A549 (cell line): ENCODE data around the gene TTC13. TPM values are rescaled to one million over a fixed set of nuclear protein-coding genes. Genes with fewer than 3 reads are reported as not detected.

ENCODE experiments used
- ATAC-seq, 2 experiments: fragments of 200-7000 bp in 1 of 2; fragments of >200 bp in 1 of 2; cut with Nextera tagmentation in 1 of 2; cut with Tn5 transposase in 1 of 2; 3 replicates each; pipeline versions ENCODE4 v1.8.0 to v1.9.1; 2018 to 2020; ENCODE audit warnings: mild to moderate bottlenecking in 1 of 2, moderate library complexity in 1 of 2
- CTCF ChIA-PET: fragments of 300-600 bp; sonication (Branson Sonifier 250); formaldehyde crosslinking; extraction: SDS; loops from one replicate; lab custom pipeline; 2021; ENCODE audit warnings: antibody characterized with exemption, inconsistent platforms; lab: Yijun Ruan, JAX
- POLR2A ChIA-PET: fragments of 350-600 bp; formaldehyde crosslinking; extraction: SDS; loops from one replicate; lab custom pipeline; 2021; ENCODE audit warnings: antibody characterized with exemption, inconsistent platforms; lab: Yijun Ruan, JAX
- DNase-seq, 2 experiments: peaks; one replicate each; pipeline versions ENCODE4 v3.0.0 to v3.0.0-alpha.2; 2011 to 2016; ENCODE audit warnings: low read depth in 1 of 2, low spot score in 1 of 2
- FAIRE-seq: peaks from 2 replicates; lab custom pipeline; 2011; peaks lifted over from hg19 to GRCh38; lab: Jason Lieb, UNC
- H3K27ac ChIP-seq, 2 experiments: fragments of >200 bp; sonication (Bioruptor Twin); formaldehyde crosslinking; 3 replicates each; pipeline ENCODE4 v1.5.1; 2016 to 2017
- H3K4me1 ChIP-seq: fragments of >200 bp; sonication (Bioruptor Twin); formaldehyde crosslinking; 3 replicates; pipeline ENCODE4 v1.6.1; 2016
- H3K4me2 ChIP-seq: fragments of >200 bp; sonication (Bioruptor Twin); formaldehyde crosslinking; 3 replicates; pipeline ENCODE4 v1.6.1; 2016
- H3K4me3 ChIP-seq: fragments of >200 bp; sonication (Bioruptor Twin); formaldehyde crosslinking; 3 replicates; pipeline ENCODE4 v1.5.1; 2016
- H3K9me3 ChIP-seq: fragments of >200 bp; sonication (Bioruptor Twin); formaldehyde crosslinking; 3 replicates; pipeline ENCODE4 v1.6.1; 2016
- BHLHE40 ChIP-seq: IDR thresholded peaks from 2 replicates; pipeline ENCODE4 v1.6.1; 2012; ENCODE audit warnings: low read depth, low read length, inconsistent platforms
- CBX8 ChIP-seq: fragments of 200-600 bp; sonication (generic); IDR thresholded peaks from 2 replicates; pipeline ENCODE4 v1.6.1; 2016
- CEBPB ChIP-seq, 2 experiments: fragments of >200 bp in 1 of 2; sonication (Bioruptor Twin) in 1 of 2; formaldehyde crosslinking in 1 of 2; IDR thresholded peaks; 2 replicates each; pipeline ENCODE4 v1.6.1; 2012 to 2016
- EHF ChIP-seq: fragments of 250-450 bp; sonication (Bioruptor Pico); IDR thresholded peaks from 2 replicates; pipeline ENCODE4 v1.5.0; 2020; ENCODE audit warnings: mild to moderate bottlenecking
- EHMT2 ChIP-seq: fragments of 200-600 bp; sonication (generic); IDR thresholded peaks from 2 replicates; pipeline ENCODE4 v1.6.1; 2016; ENCODE audit warnings: antibody characterized with exemption, low read depth, mild to moderate bottlenecking, moderate library complexity
- EP300 ChIP-seq, 2 experiments: fragments of >200 bp; sonication (Bioruptor Twin); formaldehyde crosslinking; IDR thresholded peaks; 2 replicates in 1 of 2; 3 replicates in 1 of 2; pipeline ENCODE4 v1.6.1; 2016 to 2017
- ESRRA ChIP-seq: fragments of 150-350 bp; IDR thresholded peaks from 2 replicates; pipeline ENCODE4 v1.6.1; 2014; ENCODE audit warnings: mild to moderate bottlenecking, low read length, borderline replicate concordance
- FOSB ChIP-seq: fragments of 250-450 bp; sonication (Bioruptor Pico); IDR thresholded peaks from 2 replicates; pipeline ENCODE4 v1.5.0; 2020; ENCODE audit warnings: mild to moderate bottlenecking, moderate library complexity
- FOXS1 ChIP-seq: fragments of 250-450 bp; sonication (Bioruptor Pico); IDR thresholded peaks from 2 replicates; pipeline ENCODE4 v1.5.0; 2020; ENCODE audit warnings: mild to moderate bottlenecking, moderate library complexity
- HEYL ChIP-seq: fragments of 250-450 bp; sonication (Bioruptor Pico); IDR thresholded peaks from 2 replicates; pipeline ENCODE4 v1.8.0; 2021; ENCODE audit warnings: mild to moderate bottlenecking, moderate library complexity
- HMGXB4 ChIP-seq: fragments of 250-450 bp; sonication (Bioruptor Pico); IDR thresholded peaks from 2 replicates; pipeline ENCODE4 v1.5.0; 2021; ENCODE audit warnings: mild to moderate bottlenecking, moderate library complexity, borderline replicate concordance
- HOXA7 ChIP-seq: fragments of 250-450 bp; sonication (Bioruptor Pico); IDR thresholded peaks from 2 replicates; pipeline ENCODE4 v1.5.0; 2020; ENCODE audit warnings: mild to moderate bottlenecking, moderate library complexity
- HOXB13 ChIP-seq: fragments of 250-450 bp; sonication (Bioruptor Pico); IDR thresholded peaks from 2 replicates; pipeline ENCODE4 v1.5.0; 2020; ENCODE audit warnings: low read depth, mild to moderate bottlenecking, moderate library complexity
- HOXB5 ChIP-seq: fragments of 250-450 bp; sonication (Bioruptor Pico); IDR thresholded peaks from 2 replicates; pipeline ENCODE4 v1.5.0; 2020; ENCODE audit warnings: mild to moderate bottlenecking, moderate library complexity
- JUN ChIP-seq, 2 experiments: fragments of >200 bp; sonication (Bioruptor Twin); formaldehyde crosslinking; IDR thresholded peaks; 2 replicates in 1 of 2; 3 replicates in 1 of 2; pipeline ENCODE4 v1.6.1; 2016 to 2017
- JUNB ChIP-seq: fragments of >200 bp; sonication (Bioruptor Twin); formaldehyde crosslinking; IDR thresholded peaks from 2 replicates; pipeline ENCODE4 v1.6.1; 2016
- MAFK ChIP-seq: fragments of 450-650 bp; IDR thresholded peaks from 2 replicates; pipeline ENCODE4 v1.6.1; 2014; ENCODE audit not compliant: partially characterized antibody
- MAZ ChIP-seq: fragments of 150-350 bp; IDR thresholded peaks from 2 replicates; pipeline ENCODE4 v1.6.1; 2014; ENCODE audit warnings: antibody characterized with exemption, low read depth, low read length, borderline replicate concordance
- MYC ChIP-seq: IDR thresholded peaks from 2 replicates; pipeline ENCODE4 v1.6.1; 2012; ENCODE audit warnings: mild to moderate bottlenecking, inconsistent platforms, low read length, improper control_type of control experiment, borderline replicate concordance
- PHF8 ChIP-seq: fragments of 200-600 bp; sonication (generic); IDR thresholded peaks from 2 replicates; pipeline ENCODE4 v1.6.1; 2016; ENCODE audit warnings: low read depth, mild to moderate bottlenecking, antibody characterized with exemption, moderate library complexity, borderline replicate concordance
- POLR2A ChIP-seq: IDR thresholded peaks from 2 replicates; pipeline ENCODE4 v1.6.1; 2012; ENCODE audit warnings: mild to moderate bottlenecking, low read length
- POLR2AphosphoS2 ChIP-seq: conservative IDR thresholded peaks from 2 replicates; pipeline ENCODE4 v1.6.1; 2012; ENCODE audit warnings: low read length, improper control_type of control experiment, inconsistent platforms
- RAD21 ChIP-seq, 2 experiments: fragments of >200 bp in 1 of 2; sonication (Bioruptor Twin) in 1 of 2; formaldehyde crosslinking in 1 of 2; IDR thresholded peaks in 1 of 2; conservative IDR thresholded peaks in 1 of 2; 2 replicates in 1 of 2; 3 replicates in 1 of 2; pipeline ENCODE4 v1.6.1; 2012 to 2018; ENCODE audit warnings: inconsistent platforms in 1 of 2
- RFX5 ChIP-seq: fragments of 450-650 bp; IDR thresholded peaks from 2 replicates; pipeline ENCODE4 v1.7.1; 2014; ENCODE audit warnings: antibody characterized with exemption, mild to moderate bottlenecking, moderate library complexity
- RNF2 ChIP-seq: fragments of 200-600 bp; sonication (generic); IDR thresholded peaks from 2 replicates; pipeline ENCODE4 v1.6.1; 2016; ENCODE audit warnings: low read depth, mild to moderate bottlenecking, antibody characterized with exemption, moderate library complexity, borderline replicate concordance
- SMC3 ChIP-seq: fragments of >200 bp; sonication (Bioruptor Twin); formaldehyde crosslinking; IDR thresholded peaks from 3 replicates; pipeline ENCODE4 v1.6.1; 2018; ENCODE audit warnings: inconsistent platforms
- SREBF2 ChIP-seq: fragments of 450-650 bp; IDR thresholded peaks from 2 replicates; pipeline ENCODE4 v1.6.1; 2014; ENCODE audit warnings: mild to moderate bottlenecking, moderate library complexity
- TFCP2L1 ChIP-seq: fragments of 250-450 bp; sonication (Bioruptor Pico); IDR thresholded peaks from 2 replicates; pipeline ENCODE4 v1.5.0; 2021; ENCODE audit warnings: mild to moderate bottlenecking
- TP53 ChIP-seq: fragments of 250-450 bp; sonication (Bioruptor Pico); IDR thresholded peaks from 2 replicates; pipeline ENCODE4 v1.5.0; 2021; ENCODE audit warnings: mild to moderate bottlenecking, moderate library complexity
- ZC3H11A ChIP-seq: fragments of 450-650 bp; IDR thresholded peaks from 2 replicates; pipeline ENCODE4 v1.6.1; 2014; ENCODE audit warnings: antibody characterized with exemption, mild to moderate bottlenecking
- ZNF302 ChIP-seq: fragments of 250-450 bp; sonication (Bioruptor Pico); IDR thresholded peaks from 2 replicates; pipeline ENCODE4 v1.9.0; 2021; ENCODE audit warnings: inconsistent platforms, mild to moderate bottlenecking, moderate library complexity
- WGBS: methylation state at CpG from one replicate; pipeline ENCODE4 v1.1.6; 2017; ENCODE audit errors: missing lambda C conversion rate; 5-methylcytosine and 5-hydroxymethylcytosine counted together
- polyA plus RNA-seq, 4 experiments: library from polyadenylated mRNA; depleted of rRNA in 3 of 4; stranded (reverse); fragments of >200 nt; fragmentation: RNase III in 1 of 4; extraction: RNeasy Plus Mini Kit Qiagen cat#74134 plus additional on column Dnase treatment in 1 of 4; gene quantifications; 2 replicates in 3 of 4; 3 replicates in 1 of 4; pipeline ENCODE4 v1.2.3, GENCODE V29; 2011 to 2017
- TF ChIP-seq, protein P1 (sequence below): fragments of >200 bp; sonication (Bioruptor Twin); formaldehyde crosslinking; IDR thresholded peaks from 2 replicates; pipeline ENCODE4 v1.6.1; 2016
- TF ChIP-seq, protein P2 (sequence below): fragments of >200 bp; sonication (Bioruptor Twin); formaldehyde crosslinking; IDR thresholded peaks from 3 replicates; pipeline ENCODE4 v1.5.1; 2016
- TF ChIP-seq, protein P3 (sequence below): fragments of >200 bp; sonication (Bioruptor Twin); formaldehyde crosslinking; IDR thresholded peaks from 3 replicates; pipeline ENCODE4 v1.6.1; 2016

TTC13 gene
- polyA plus RNA-seq, 2 of the 4 experiments (the other 2 are of a cell fraction): 12.5 to 22.7 TPM

GRCh38 chr1:231000639-231001038, 22.0 kb upstream of the TTC13 start:
- Histone ChIP-seq H3K9me3 (peaks cover 34% of the 10 kb centered on the region), H3K4me3 (no peak overlapping the region), H3K4me1 (no peaks in the 10 kb centered on the region), H3K27ac (no peak overlapping the region), H3K4me2 (no peak overlapping the region)
- TF ChIP-seq, protein P1, sequence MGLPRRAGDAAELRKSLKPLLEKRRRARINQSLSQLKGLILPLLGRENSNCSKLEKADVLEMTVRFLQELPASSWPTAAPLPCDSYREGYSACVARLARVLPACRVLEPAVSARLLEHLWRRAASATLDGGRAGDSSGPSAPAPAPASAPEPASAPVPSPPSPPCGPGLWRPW: no peak
- TF ChIP-seq EHF (CRISPR knock-in tag) (no peak), SMC3 (no peak), TFCP2L1 (CRISPR knock-in tag) (no peak)
- TF ChIP-seq, protein P2, sequence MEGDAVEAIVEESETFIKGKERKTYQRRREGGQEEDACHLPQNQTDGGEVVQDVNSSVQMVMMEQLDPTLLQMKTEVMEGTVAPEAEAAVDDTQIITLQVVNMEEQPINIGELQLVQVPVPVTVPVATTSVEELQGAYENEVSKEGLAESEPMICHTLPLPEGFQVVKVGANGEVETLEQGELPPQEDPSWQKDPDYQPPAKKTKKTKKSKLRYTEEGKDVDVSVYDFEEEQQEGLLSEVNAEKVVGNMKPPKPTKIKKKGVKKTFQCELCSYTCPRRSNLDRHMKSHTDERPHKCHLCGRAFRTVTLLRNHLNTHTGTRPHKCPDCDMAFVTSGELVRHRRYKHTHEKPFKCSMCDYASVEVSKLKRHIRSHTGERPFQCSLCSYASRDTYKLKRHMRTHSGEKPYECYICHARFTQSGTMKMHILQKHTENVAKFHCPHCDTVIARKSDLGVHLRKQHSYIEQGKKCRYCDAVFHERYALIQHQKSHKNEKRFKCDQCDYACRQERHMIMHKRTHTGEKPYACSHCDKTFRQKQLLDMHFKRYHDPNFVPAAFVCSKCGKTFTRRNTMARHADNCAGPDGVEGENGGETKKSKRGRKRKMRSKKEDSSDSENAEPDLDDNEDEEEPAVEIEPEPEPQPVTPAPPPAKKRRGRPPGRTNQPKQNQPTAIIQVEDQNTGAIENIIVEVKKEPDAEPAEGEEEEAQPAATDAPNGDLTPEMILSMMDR: no peak
- ATAC-seq (no peak), FAIRE-seq (no peak), DNase-seq (no peak)
- ChIA-PET CTCF (no interaction called here), POLR2A (no interaction called here)
- 90% methylated on average over 1 of the region's 1 CpG for WGBS

GRCh38 chr1:231000201-231000600, 21.5 kb upstream of the TTC13 start:
- CTCF ChIA-PET: no interaction called here
- POLR2A ChIA-PET: no interaction called here
- no peak for TF ChIP-seq ZC3H11A
- TF ChIP-seq POLR2A: no peak
- no peak for TF ChIP-seq CEBPB (IDR thresholded peaks at IDR 0.05)
- no peak for TF ChIP-seq MAFK
- no peak for TF ChIP-seq JUNB
- no peak for TF ChIP-seq MYC
- TF ChIP-seq PHF8: no peak
- no peak for TF ChIP-seq JUN (IDR thresholded peaks at IDR 0.05)
- no peak for TF ChIP-seq HOXB13 (CRISPR knock-in tag)
- TF ChIP-seq BHLHE40: no peak
- no peak for TF ChIP-seq EP300 (IDR thresholded peaks at IDR 0.05)
- no peak for TF ChIP-seq FOXS1 (CRISPR knock-in tag)
- TF ChIP-seq HEYL (CRISPR knock-in tag): no peak
- TF ChIP-seq HMGXB4 (CRISPR knock-in tag): no peak
- TF ChIP-seq RNF2: no peak
- no peak for TF ChIP-seq HOXB5
- TF ChIP-seq POLR2AphosphoS2: no peak
- no peak for FAIRE-seq
- Histone ChIP-seq H3K27ac (no peak overlapping the region), H3K4me2 (no peak overlapping the region), H3K4me3 (no peak overlapping the region), H3K9me3 (peaks cover 31% of the 10 kb centered on the region), H3K4me1 (no peaks in the 10 kb centered on the region)
- no peak for ATAC-seq
- no peak for DNase-seq
- WGBS: 91% methylated on average over 4 of the region's 4 CpGs

DNA sequence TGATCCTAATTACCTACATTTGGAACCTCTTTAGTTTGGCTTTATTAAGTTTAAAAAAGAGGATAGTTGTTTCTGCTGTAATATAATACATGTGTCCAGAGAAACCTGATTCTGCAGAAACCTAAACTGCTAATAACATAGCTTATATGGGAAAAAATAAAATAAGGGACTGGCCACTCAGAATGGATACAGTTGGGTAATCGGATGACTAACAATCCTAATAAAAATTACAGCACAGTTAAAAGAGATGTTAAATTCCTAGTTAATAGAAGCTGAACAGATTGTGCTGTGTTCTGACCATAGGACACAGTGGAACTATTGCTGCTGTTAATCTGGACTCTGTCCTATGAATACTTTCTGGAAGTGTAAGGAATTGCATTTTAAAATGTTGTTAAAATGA, 16.2 kb upstream of the TTC13 start:
- no peak overlapping the region for H3K4me2 ChIP-seq

More for the DNA sequence above, 16.2 kb upstream of the TTC13 start:
- Histone ChIP-seq H3K9me3 (no peaks in the 10 kb centered on the region), H3K4me3 (no peak overlapping the region), H3K27ac (no peak overlapping the region), H3K4me1 (no peaks in the 10 kb centered on the region)
- ChIA-PET CTCF (interaction anchor here (1.3 to 1.9 kb wide), 3 partner anchors 16 to 202 kb away, joined by 3 to 5 read pairs (median 3); partner anchors contain the start of genes ARV1 and TTC13), POLR2A (no interaction called here)
- FAIRE-seq (peak; percentile 46), ATAC-seq (no peak), DNase-seq (no peak)
- WGBS: 89% methylated on average over 1 of the region's 1 CpG
- TF ChIP-seq SREBF2: no peak
- TF ChIP-seq CBX8: no peak
- TF ChIP-seq HOXB13 (CRISPR knock-in tag): no peak
- TF ChIP-seq POLR2A: no peak
- TF ChIP-seq EHMT2: no peak
- TF ChIP-seq ZNF302 (CRISPR knock-in tag): no peak
- no peak for TF ChIP-seq RAD21 (conservative IDR thresholded peaks at IDR 0.05 in 1 of 2, IDR thresholded peaks at IDR 0.05 in 1 of 2)
- TF ChIP-seq PHF8: no peak
- TF ChIP-seq FOSB (CRISPR knock-in tag): no peak
- TF ChIP-seq ESRRA: no peak
- no peak for TF ChIP-seq MAFK
- TF ChIP-seq TP53 (CRISPR knock-in tag): no peak
- no peak for TF ChIP-seq HOXA7 (CRISPR knock-in tag)
- TF ChIP-seq, protein P3, sequence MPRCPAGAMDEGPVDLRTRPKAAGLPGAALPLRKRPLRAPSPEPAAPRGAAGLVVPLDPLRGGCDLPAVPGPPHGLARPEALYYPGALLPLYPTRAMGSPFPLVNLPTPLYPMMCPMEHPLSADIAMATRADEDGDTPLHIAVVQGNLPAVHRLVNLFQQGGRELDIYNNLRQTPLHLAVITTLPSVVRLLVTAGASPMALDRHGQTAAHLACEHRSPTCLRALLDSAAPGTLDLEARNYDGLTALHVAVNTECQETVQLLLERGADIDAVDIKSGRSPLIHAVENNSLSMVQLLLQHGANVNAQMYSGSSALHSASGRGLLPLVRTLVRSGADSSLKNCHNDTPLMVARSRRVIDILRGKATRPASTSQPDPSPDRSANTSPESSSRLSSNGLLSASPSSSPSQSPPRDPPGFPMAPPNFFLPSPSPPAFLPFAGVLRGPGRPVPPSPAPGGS: no peak
- no peak for TF ChIP-seq RFX5
- TF ChIP-seq HOXB5: no peak
- TF ChIP-seq MAZ: no peak
